Activated T-helper 1 cell treated with anti-CD3 and anti-CD28 coated beads, Interleukin-12 subunit alpha, Interleukin-12 subunit beta, Interleukin-2, Interleukin-4 antibody, amounts not matched to agents 30 ng/mL and 10 ng/mL and 1 ng/mL, durations not matched to agents 14 hours and 24 hours and 36 hours (primary cell): Measurements from ENCODE around the gene BCOR. TPM values are rescaled to one million over a fixed set of nuclear protein-coding genes. Genes with fewer than 3 reads are reported as not detected.

Experiments
- DNase-seq: peaks from one replicate; pipeline ENCODE4 v3.0.0; 2021; ENCODE audit warnings: low spot score
- H3K27ac Mint-ChIP-seq: one replicate; pipeline ENCODE4 v1.8.0; 2021; ENCODE audit warnings: mild to moderate bottlenecking, mixed read lengths
- H3K27me3 Mint-ChIP-seq: one replicate; pipeline ENCODE4 v1.8.0; 2022; ENCODE audit warnings: mild to moderate bottlenecking, moderate library complexity, mixed read lengths; ENCODE audit not compliant: insufficient read depth
- H3K36me3 Mint-ChIP-seq: one replicate; pipeline ENCODE4 v1.8.0; 2021; ENCODE audit warnings: low read depth, mixed read lengths
- H3K4me1 Mint-ChIP-seq: one replicate; pipeline ENCODE4 v1.8.0; 2021; ENCODE audit warnings: low read depth, mixed read lengths
- H3K4me3 Mint-ChIP-seq: one replicate; pipeline ENCODE4 v1.8.0; 2021; ENCODE audit warnings: mild to moderate bottlenecking, moderate library complexity, mixed read lengths
- H3K9me3 Mint-ChIP-seq: one replicate; pipeline ENCODE4 v1.8.0; 2021; ENCODE audit warnings: mixed read lengths
- intact Hi-C: fragments of 100-400 bp; cut with micrococcal nuclease; formaldehyde crosslinking; loops from one replicate; pipeline ENCODE4 v1.15.1; 2024
- total RNA-seq: library from RNA; stranded (reverse); gene quantifications from 2 replicates; pipeline ENCODE4 v1.2.3, GENCODE V29; 2022

Gene BCOR
- total RNA-seq = 65.2 and 72.0 TPM in 2 replicates

GRCh38 chrX:40097504-40098263 lies at the start of gene BCOR:
Gene BCOR (minus strand): TSS chrX:40097958. CDS start chrX:40077929, 20,029 bp downstream.
- Mint-ChIP-seq H3K27ac (peak within 1 kb of the TSS; percentile 88), H3K36me3 (peaks cover 5% of the 10 kb centered on the region), H3K4me1 (peaks cover 18% of the 10 kb centered on the region), H3K27me3 (no peaks in the 10 kb centered on the region), H3K4me3 (peak within 1 kb of the TSS; percentile 89), H3K9me3 (no peaks in the 10 kb centered on the region)
- intact Hi-C loops = loop anchor here (1.0 to 10.0 kb wide), 12 partner anchors 9 to 987 kb away; partner anchors contain the start of gene USP9X
- DNase-seq = peak; percentile 60

GRCh38 chrX:40147126-40147952 lies 49.6 kb upstream of the BCOR start:
- no peaks in the 10 kb centered on the region for H3K4me1 Mint-ChIP-seq
- intact Hi-C loops = no loop called here
- H3K27ac Mint-ChIP-seq = no peak overlapping the region
- no peak overlapping the region for H3K4me3 Mint-ChIP-seq
- no peak for DNase-seq
- H3K27me3 Mint-ChIP-seq = peaks cover 7% of the 10 kb centered on the region
- no peaks in the 10 kb centered on the region for H3K36me3 Mint-ChIP-seq
- no peaks in the 10 kb centered on the region for H3K9me3 Mint-ChIP-seq

GRCh38 chrX:40146262-40147125 lies 48.7 kb upstream of the BCOR start:
- H3K27me3 Mint-ChIP-seq = peaks cover 7% of the 10 kb centered on the region
- no peaks in the 10 kb centered on the region for H3K9me3 Mint-ChIP-seq
- intact Hi-C loops = loop anchor here (1.0 kb wide), 1 partner anchor 8 kb away; no protein-coding TSS in a partner anchor
- DNase-seq = no peak
- H3K36me3 Mint-ChIP-seq = no peaks in the 10 kb centered on the region
- H3K4me3 Mint-ChIP-seq = no peak overlapping the region
- no peak overlapping the region for H3K27ac Mint-ChIP-seq
- H3K4me1 Mint-ChIP-seq = no peaks in the 10 kb centered on the region

GRCh38 chrX:40145923-40146261 lies 48.1 kb upstream of the BCOR start:
- intact Hi-C loops = loop anchor here (1.0 kb wide), 1 partner anchor 8 kb away; no protein-coding TSS in a partner anchor
- Mint-ChIP-seq H3K27me3 (peaks cover 7% of the 10 kb centered on the region), H3K4me3 (peak overlapping the region; percentile 37), H3K9me3 (no peaks in the 10 kb centered on the region), H3K4me1 (no peaks in the 10 kb centered on the region), H3K27ac (no peak overlapping the region), H3K36me3 (no peaks in the 10 kb centered on the region)
- DNase-seq = no peak

- intact Hi-C loops = no loop called here
- Mint-ChIP-seq H3K4me1 (no peaks in the 10 kb centered on the region), H3K4me3 (peak overlapping the region; percentile 37)
Observed at GRCh38 chrX:40145001-40145922, 47.5 kb upstream of the BCOR start.

GRCh38 chrX:40144576-40144975 lies 46.8 kb upstream of the BCOR start:
- H3K27ac Mint-ChIP-seq = no peak overlapping the region
- intact Hi-C loops = no loop called here
- no peak for DNase-seq

More at GRCh38 chrX:40145001-40145922, 47.5 kb upstream of the BCOR start:
- no peak for DNase-seq
- no peaks in the 10 kb centered on the region for H3K36me3 Mint-ChIP-seq
- H3K27ac Mint-ChIP-seq = no peak overlapping the region
- no peaks in the 10 kb centered on the region for H3K9me3 Mint-ChIP-seq
- peaks cover 7% of the 10 kb centered on the region for H3K27me3 Mint-ChIP-seq

GRCh38 chrX:40143987-40144386 lies 46.2 kb upstream of the BCOR start:
- Mint-ChIP-seq H3K4me1 (no peaks in the 10 kb centered on the region), H3K4me3 (no peak overlapping the region), H3K9me3 (no peaks in the 10 kb centered on the region), H3K27me3 (peaks cover 7% of the 10 kb centered on the region), H3K27ac (no peak overlapping the region), H3K36me3 (no peaks in the 10 kb centered on the region)
- no peak for DNase-seq
- intact Hi-C loops = no loop called here

More at GRCh38 chrX:40144576-40144975, 46.8 kb upstream of the BCOR start:
- H3K4me1 Mint-ChIP-seq = no peaks in the 10 kb centered on the region
- no peaks in the 10 kb centered on the region for H3K36me3 Mint-ChIP-seq
- H3K9me3 Mint-ChIP-seq = no peaks in the 10 kb centered on the region
- no peak overlapping the region for H3K4me3 Mint-ChIP-seq
- peaks cover 7% of the 10 kb centered on the region for H3K27me3 Mint-ChIP-seq

GRCh38 chrX:40143001-40143400 lies 45.2 kb upstream of the BCOR start:
- no peaks in the 10 kb centered on the region for H3K4me1 Mint-ChIP-seq
- H3K4me3 Mint-ChIP-seq = no peak overlapping the region
- H3K36me3 Mint-ChIP-seq = no peaks in the 10 kb centered on the region
- no peak for DNase-seq
- no peaks in the 10 kb centered on the region for H3K9me3 Mint-ChIP-seq
- H3K27ac Mint-ChIP-seq = no peak overlapping the region
- H3K27me3 Mint-ChIP-seq = peaks cover 6% of the 10 kb centered on the region
- intact Hi-C loops = no loop called here

- Mint-ChIP-seq H3K27ac (no peak overlapping the region), H3K27me3 (peaks cover 6% of the 10 kb centered on the region), H3K36me3 (no peaks in the 10 kb centered on the region), H3K4me3 (no peak overlapping the region), H3K4me1 (no peaks in the 10 kb centered on the region), H3K9me3 (no peaks in the 10 kb centered on the region)
- DNase-seq = no peak
- intact Hi-C loops = no loop called here
Observed at GRCh38 chrX:40142417-40142816, 44.7 kb upstream of the BCOR start.

GRCh38 chrX:40140706-40141499 lies 43.1 kb upstream of the BCOR start:
- Mint-ChIP-seq H3K4me1 (no peaks in the 10 kb centered on the region), H3K36me3 (no peaks in the 10 kb centered on the region), H3K9me3 (no peaks in the 10 kb centered on the region), H3K4me3 (no peak overlapping the region), H3K27ac (no peak overlapping the region), H3K27me3 (peaks cover 2% of the 10 kb centered on the region)
- DNase-seq = no peak
- intact Hi-C loops = no loop called here

GRCh38 chrX:40132751-40133150 lies 35.0 kb upstream of the BCOR start:
- Mint-ChIP-seq H3K36me3 (no peaks in the 10 kb centered on the region), H3K27ac (no peak overlapping the region)
- intact Hi-C loops = no loop called here

More at GRCh38 chrX:40132751-40133150, 35.0 kb upstream of the BCOR start:
- H3K4me1 Mint-ChIP-seq = no peaks in the 10 kb centered on the region
- H3K4me3 Mint-ChIP-seq = no peak overlapping the region
- no peaks in the 10 kb centered on the region for H3K27me3 Mint-ChIP-seq
- no peaks in the 10 kb centered on the region for H3K9me3 Mint-ChIP-seq
- no peak for DNase-seq
